B cell (primary cell): ENCODE results near the gene DNAJC11.

Source experiments
- CTCF ChIP-seq: fragments of 200-600 bp; IDR thresholded peaks from one replicate; pipeline ENCODE4 v1.8.0; 2022; ENCODE audit warnings: antibody characterized with exemption, mild to moderate bottlenecking
- EZH2 ChIP-seq: IDR thresholded peaks from 2 replicates; pipeline ENCODE4 v1.6.1; 2012; ENCODE audit warnings: borderline replicate concordance, low read depth, mild to moderate bottlenecking, moderate library complexity, low read length; ENCODE audit not compliant: insufficient read depth, poor library complexity, severe bottlenecking

- TF ChIP-seq CTCF = no peak
- no peak for TF ChIP-seq EZH2
Observed at GRCh38 chr1:6747674-6748073, 46.1 kb upstream of the DNAJC11 start.
